CD4-positive, alpha-beta T cell treated with Interleukin-4 for 4 hours (primary cell): Measurements from ENCODE around the gene CCDC51.
"Not testable (repeated sequence)": the region's sequence is repeated elsewhere in the genome, so short reads cannot be mapped to it uniquely, and the experiment has no call there.

Source experiments
- DNase-seq: peaks from one replicate; pipeline ENCODE4 v3.0.0-alpha.2; 2020

CCDC51 gene

DNA sequence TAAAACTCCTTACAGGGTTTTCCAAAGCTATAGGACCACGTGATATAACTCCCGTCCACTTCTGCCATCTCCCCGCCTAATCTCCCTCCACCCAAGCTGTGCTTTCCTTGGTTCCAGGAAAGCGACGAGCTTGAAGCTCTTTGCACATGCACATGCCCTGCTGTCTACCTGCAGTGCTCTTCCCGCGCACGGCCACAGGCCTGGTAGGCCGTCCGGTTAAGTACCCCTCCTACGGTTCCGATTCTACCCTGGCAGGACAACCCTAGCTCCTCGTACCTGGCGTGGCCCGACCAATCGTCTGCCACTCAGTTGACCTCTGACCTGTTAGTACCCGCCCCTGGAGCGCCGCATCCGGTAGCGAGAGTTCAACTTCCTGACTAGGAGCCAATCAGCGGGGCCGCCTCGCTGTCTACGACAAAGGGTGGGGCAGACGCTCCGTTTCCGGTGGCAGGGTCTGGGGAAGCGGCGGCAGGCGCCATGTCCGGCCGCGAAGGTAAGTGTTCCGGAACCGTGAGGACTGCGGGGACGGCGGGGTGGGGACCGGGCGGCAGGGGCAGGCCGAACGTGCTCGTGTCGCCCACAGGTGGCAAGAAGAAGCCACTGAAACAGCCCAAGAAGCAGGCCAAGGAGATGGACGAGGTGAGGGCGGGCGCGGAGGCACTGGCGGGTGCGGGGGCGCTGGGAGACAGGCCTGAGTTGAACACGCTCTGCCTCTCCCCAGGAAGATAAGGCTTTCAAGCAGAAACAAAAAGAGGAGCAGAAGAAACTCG is at the start of gene CCDC51, which contains the start of gene TMA7:
TSS of gene CCDC51 (minus strand) at position 300 of the 770 bp plus-strand sequence. CDS start 4,991 bp downstream, outside the sequence.
TSS of gene TMA7 (plus strand) at position 438 of the 770 bp plus-strand sequence. CDS start at position 478, 40 bp downstream.
- DNase-seq, result peak; percentile 97

DNA sequence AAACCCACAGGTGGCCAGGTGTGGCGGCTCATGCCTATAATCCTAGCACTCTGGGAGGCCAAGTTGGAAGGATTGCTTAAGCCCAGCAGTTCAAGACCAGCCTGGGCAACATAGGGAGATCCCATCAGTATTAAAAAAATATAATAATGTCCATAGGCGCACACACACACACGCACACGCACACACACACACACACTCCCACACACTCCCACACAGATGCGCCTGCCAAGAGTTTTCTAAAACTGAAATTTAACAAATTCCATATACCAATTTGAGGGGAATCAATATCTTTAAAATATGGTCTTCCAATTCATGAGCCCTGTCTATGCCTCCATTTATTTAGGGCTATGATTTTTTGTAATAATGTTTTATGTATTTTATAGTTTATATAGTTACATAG is 47.0 kb upstream of the CCDC51 start:
- DNase-seq, result no peak

DNA sequence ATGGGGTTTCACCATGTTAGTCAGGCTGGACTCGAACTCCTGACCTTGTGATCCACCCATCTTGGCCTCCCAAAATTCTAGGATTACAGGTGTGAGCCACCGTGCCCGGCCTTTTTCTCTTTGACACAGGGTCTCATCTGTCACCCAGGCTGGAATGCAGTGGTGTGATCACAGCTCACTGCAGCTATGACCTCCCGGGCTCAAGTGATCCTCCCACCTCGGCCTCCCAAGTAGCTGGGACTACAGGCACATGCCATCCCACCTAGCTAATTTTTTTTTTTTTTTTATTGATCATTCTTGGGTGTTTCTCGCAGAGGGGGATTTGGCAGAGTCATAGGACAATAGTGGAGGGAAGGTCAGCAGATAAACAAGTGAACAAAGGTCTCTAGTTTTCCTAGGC is 42.9 kb upstream of the CCDC51 start:
- not testable (repeated sequence) for DNase-seq

- not testable (repeated sequence) for DNase-seq
Observed at GRCh38 chr3:48480891-48481290, 41.0 kb upstream of the CCDC51 start.

- DNase-seq, result peak; percentile 73
Observed at GRCh38 chr3:48478626-48479555, 39.0 kb upstream of the CCDC51 start.

DNA sequence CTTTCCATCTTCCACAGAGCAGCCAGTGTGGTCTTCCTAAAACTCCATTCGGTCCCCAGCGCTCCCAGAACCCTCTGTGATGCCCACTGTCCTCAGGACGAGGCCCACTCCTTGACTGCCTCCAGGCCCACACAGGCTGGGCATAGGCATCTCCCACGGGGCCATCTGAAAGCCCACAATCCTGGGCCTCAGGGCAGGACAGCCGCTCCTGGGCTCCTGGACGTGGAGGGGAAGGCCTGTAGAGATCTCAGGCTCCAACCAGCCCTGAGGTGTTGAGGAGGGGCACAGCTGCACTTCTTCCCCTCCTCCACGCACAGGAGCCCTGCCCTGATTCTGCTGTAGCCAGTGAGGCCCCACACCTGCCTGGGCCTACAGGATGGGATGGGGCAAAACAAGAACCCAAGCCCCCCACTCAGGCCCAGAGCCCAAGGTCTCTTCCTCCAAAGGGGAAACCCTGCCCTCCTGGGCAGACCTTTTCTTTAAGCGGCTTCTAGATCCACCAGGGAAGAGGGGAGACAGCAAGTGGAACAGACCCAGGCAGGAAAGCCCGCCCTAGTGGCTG is 38.1 kb upstream of the CCDC51 start:
- DNase-seq, result no peak

DNA sequence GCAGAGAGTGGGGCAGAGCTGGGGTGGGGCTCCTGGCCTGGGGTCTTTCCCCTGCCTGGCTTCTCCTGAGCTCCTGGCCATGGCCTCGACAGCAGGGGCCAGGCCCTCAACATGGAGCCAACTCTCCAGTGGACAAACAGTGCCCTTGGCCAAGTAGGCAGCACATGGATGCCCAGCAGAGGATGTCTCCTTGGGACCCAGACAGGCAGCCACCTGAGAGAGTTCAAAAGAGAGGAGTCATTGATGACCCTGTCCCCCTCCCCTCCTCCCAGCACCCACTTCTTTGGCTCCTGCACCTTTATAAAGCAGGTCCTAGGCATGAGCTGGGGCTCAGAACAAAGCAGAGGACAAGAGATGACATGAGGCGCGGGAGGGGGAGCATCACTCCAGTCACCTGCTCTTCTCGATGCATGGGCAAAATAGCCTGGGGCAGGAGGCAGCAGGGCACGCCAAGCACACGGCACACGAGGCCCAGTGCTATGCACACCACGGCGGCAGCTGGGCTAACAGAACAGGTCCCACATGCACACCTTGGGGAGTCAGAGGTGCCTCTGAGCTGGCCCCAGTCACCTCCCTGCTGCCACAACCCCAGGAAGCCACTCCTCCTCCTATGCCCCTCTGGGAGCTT is 36.6 kb upstream of the CCDC51 start:
- DNase-seq, result no peak

DNA sequence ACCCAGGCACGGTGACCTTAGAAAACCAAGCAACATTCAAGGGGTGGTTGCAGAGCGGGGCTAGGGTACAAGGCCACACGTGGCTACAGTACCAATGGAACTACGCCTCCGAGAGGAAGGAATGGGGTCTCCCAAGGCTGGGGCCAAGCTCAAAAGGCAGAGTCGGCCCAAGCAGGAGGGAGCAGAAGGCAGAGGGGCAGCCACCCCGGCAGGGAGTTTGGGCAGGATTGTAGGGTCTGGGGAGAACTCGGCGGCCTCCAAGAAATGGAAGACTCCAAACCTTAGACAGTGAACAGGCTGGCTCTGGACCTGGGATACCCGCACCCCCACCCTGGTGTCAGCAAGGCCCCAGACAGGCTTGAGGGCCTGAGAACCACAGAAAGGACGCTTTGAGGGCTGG is 35.3 kb upstream of the CCDC51 start:
- no peak for DNase-seq

GRCh38 chr3:48474619-48475018 is 34.7 kb upstream of the CCDC51 start:
- no peak for DNase-seq

GRCh38 chr3:48474031-48474430 is 34.1 kb upstream of the CCDC51 start:
- not testable (repeated sequence) for DNase-seq

DNA sequence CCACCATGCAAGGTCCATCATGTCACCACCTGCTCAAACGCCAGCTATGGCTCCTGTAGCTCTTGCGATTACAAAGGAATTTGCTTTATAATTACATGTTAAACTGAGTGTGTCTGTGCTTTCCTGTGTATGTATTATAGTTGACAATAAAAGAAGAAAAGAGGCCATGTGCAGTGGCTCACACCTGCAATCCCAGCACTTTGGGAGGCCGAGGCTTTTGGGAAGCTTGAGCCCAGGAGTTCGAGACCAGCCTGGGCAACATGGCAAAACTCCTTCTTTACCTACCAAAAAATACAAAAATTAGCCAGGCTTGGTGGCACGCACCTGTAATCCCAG is 33.7 kb upstream of the CCDC51 start:
- no peak for DNase-seq

- peak; percentile 95 for DNase-seq
Observed at GRCh38 chr3:48472923-48473616, 33.2 kb upstream of the CCDC51 start.

GRCh38 chr3:48472673-48472922 is 32.7 kb upstream of the CCDC51 start:
- DNase-seq, result no peak

GRCh38 chr3:48470286-48470685 is 30.4 kb upstream of the CCDC51 start:
- DNase-seq, result no peak

DNA sequence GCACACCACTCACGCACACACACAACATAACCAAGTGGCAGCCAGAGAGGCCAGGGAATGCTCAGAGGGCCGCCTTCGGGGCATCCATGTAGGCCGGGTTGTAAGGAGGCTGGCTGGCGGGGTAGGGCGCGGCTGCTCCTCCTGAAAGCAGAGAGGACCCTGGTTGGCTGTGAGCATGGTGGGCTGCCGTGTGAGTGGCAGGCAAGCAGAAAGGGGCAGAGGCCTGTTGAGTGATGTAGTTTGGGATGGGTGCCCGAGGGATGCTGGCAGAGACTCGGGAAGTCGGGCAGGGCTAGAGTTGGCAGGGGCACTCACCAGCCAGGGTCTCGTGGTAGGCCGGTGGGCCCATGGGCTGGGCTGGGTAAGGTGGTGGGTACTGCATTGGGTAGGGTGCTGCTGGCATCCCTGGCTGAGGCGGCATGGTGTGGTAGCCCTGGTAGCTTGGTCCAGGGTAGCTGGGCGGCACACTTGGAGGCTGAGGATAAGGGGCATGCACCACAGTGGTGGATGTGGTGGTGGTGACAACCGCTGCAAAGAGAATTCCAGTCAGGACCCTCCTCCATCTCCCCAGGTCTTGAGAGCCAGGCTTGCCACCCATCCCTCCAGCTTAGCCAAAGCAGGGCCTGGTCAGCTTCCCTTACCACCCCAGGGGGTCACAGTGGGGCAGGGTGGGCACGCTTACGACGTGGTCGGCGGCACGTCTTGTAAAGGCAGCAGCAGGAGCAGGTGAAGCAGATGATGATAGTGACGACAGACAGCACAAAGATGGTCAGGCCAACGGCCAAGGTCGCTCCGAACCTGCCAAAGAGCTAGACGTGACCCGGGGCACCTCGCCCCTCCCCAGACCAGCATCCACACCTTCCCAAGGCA is 29.4 kb upstream of the CCDC51 start:
- no peak for DNase-seq

DNA sequence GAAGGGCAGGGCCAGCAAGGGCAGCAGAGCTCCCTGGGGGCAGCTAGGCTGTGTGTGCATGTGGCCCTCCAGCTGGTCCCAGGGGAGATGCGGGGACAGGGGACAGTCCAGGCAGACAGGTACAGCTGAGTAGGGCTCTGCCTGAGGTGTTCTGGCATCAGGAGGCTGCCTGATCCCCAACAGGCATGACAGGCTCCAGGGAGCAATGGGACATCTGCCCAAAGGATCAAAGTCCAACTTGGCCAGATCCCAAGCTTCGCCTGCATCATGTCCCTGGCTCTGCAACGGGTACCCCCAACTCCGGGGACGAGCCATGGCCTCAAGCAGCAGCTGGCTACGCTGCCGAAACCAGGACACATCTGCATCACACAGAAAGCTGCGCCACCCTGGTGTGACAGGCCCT is 28.4 kb upstream of the CCDC51 start:
- no peak for DNase-seq

- DNase-seq, result no peak
Observed at GRCh38 chr3:48467473-48468267, 27.8 kb upstream of the CCDC51 start.

GRCh38 chr3:48467110-48467454 is 27.2 kb upstream of the CCDC51 start:
- DNase-seq, result no peak

- DNase-seq, result peak; percentile 23
Observed at GRCh38 chr3:48466386-48467109, 26.6 kb upstream of the CCDC51 start.
